Measurements from ENCODE around the gene ZDHHC12.

DNA sequence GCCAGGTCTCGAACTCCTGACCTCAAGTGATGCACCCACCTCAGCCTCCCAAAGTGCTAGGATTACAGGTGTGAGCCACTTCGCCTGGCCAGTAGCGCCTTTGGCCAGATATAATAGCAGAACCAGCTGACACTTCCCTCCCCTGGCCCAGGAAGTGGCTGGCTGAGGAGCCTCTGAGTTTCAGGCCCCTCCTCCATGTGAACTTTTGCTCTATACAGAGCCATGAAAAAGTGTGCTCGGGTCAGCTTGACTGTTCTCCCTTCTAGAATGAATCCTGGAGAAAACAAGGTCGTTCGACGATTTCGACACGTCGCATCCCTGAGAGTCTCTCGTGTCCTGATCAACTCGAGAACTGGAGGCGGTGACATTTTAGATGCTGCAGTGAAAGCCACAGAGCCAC lies 8.6 kb upstream of the ZDHHC12 start:
- no peak for TF ChIP-seq ZFX (IDR thresholded peaks at IDR 0.05)
- TF ChIP-seq, protein P1, sequence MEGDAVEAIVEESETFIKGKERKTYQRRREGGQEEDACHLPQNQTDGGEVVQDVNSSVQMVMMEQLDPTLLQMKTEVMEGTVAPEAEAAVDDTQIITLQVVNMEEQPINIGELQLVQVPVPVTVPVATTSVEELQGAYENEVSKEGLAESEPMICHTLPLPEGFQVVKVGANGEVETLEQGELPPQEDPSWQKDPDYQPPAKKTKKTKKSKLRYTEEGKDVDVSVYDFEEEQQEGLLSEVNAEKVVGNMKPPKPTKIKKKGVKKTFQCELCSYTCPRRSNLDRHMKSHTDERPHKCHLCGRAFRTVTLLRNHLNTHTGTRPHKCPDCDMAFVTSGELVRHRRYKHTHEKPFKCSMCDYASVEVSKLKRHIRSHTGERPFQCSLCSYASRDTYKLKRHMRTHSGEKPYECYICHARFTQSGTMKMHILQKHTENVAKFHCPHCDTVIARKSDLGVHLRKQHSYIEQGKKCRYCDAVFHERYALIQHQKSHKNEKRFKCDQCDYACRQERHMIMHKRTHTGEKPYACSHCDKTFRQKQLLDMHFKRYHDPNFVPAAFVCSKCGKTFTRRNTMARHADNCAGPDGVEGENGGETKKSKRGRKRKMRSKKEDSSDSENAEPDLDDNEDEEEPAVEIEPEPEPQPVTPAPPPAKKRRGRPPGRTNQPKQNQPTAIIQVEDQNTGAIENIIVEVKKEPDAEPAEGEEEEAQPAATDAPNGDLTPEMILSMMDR (conservative IDR thresholded peaks at IDR 0.05), result no peak
